GM12875 (cell line): ENCODE results near the gene CARMIL1.

Source experiments
- H3K4me3 ChIP-seq: one replicate; pipeline ENCODE4 v1.5.1; 2011; ENCODE audit warnings: low read depth, low read length, control low read depth
- TF ChIP-seq, protein P1 (sequence below): IDR thresholded peaks from 2 replicates; pipeline ENCODE4 v1.5.1; 2011; ENCODE audit warnings: low read depth, mild to moderate bottlenecking, control low read depth, inconsistent platforms, low read length, moderate library complexity, borderline replicate concordance; ENCODE audit not compliant: insufficient read depth

The CARMIL1 gene

DNA sequence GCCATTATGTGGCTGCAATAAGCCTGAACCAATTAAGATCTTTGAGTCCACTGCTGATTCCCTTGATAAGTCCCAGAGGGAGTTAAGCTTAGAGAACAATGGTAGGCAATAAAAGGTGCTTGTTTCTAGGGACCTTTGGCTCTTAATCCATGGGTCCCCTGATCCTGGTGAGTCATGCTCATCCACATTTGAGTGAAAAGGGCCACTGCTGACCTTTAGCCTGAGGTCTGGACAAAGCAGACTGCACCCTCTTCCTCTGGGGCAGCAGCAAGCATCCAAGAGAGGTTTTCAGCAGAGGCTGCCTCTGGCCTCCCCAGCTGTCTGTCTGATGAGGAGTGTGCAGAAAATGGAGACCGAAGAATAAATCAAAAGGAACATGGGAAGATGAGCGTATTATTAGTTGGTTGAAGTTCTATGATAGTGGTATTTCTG lies 356.7 kb downstream of the CARMIL1 start:
- no peak overlapping the region for H3K4me3 ChIP-seq
- TF ChIP-seq, protein P1, sequence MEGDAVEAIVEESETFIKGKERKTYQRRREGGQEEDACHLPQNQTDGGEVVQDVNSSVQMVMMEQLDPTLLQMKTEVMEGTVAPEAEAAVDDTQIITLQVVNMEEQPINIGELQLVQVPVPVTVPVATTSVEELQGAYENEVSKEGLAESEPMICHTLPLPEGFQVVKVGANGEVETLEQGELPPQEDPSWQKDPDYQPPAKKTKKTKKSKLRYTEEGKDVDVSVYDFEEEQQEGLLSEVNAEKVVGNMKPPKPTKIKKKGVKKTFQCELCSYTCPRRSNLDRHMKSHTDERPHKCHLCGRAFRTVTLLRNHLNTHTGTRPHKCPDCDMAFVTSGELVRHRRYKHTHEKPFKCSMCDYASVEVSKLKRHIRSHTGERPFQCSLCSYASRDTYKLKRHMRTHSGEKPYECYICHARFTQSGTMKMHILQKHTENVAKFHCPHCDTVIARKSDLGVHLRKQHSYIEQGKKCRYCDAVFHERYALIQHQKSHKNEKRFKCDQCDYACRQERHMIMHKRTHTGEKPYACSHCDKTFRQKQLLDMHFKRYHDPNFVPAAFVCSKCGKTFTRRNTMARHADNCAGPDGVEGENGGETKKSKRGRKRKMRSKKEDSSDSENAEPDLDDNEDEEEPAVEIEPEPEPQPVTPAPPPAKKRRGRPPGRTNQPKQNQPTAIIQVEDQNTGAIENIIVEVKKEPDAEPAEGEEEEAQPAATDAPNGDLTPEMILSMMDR, result no peak

DNA sequence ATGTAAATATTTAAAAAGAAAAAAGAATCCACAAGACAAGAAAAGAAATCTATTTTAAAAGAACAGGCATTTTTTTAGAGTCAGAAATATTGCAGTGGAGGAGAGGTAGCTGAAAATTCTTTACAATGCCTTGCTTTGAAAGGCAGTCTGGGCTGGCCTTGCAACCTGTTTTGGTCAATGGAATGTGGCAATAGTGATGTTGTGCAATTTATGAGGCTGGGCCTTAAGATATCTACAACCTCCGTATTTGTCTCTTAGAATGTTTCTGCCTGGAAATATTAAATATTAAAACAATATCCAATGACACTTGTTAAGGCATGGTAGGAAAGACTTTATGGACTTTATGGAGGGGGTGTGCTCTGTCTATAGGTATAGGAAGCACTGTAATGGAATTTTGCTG lies 358.0 kb downstream of the CARMIL1 start:
- H3K4me3 ChIP-seq, result no peak overlapping the region
- TF ChIP-seq, protein P1, result no peak

DNA sequence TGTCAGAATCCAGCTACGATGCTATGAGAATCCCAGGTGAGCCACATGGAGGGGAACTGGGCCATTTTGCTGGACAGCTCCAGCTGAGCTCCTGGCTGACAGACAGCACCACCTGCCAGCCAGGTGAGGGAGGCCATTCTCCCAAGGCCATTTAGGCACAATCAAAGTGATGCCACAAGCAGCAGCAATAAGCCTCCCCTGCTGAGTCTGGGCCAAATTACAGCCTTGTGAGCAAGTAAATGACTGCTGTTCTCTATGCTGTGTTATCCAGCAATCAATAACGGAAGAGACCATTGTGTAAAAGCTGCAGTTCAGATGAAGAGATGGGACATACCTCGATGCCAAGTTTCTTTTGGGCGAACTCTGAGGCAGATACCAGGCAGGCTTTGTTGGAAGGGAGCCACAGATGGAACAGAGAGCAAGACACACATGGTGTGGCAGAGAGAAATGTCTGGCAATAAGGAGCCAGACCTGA lies 358.8 kb downstream of the CARMIL1 start:
- H3K4me3 ChIP-seq, result no peak overlapping the region
- TF ChIP-seq, protein P1, result no peak

DNA sequence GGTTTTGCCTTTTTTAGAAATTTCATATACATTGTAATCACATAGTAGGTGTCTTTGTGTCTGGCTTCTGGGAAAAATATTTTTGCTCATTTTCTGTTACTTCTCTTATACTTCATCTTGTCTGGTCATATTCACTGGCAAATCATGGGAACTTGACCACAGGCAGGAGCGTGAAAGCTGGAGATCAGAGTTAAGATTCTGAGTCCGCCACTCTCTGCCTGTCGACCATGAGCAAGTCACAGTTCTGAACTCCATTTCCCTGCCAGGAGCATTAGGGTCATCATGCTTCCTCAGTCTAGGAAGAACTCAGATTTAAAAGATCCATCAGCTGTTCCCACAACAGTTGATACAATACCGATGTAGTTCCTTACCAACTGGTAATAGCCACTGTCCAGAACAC lies 360.5 kb downstream of the CARMIL1 start:
- no peak overlapping the region for H3K4me3 ChIP-seq
- TF ChIP-seq, protein P1, result no peak

DNA sequence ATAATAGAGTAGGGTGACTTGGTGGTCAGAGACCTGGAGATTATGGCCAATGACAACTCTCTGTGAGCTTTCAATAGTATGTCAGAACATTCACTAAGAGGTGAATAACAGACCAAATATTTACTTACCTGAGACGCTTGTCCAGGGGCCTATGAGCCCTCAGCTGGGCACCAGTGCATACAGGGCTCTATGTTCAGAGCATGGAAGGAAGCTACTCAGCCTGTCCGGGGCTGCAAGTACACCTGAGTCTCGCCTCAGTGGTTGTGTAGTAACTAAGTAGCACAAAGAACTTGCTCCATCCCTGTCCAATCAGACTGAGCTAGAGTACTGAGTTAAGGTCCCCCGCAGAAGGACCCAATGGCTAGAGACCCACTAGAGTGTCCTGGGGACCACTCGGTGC lies 361.3 kb downstream of the CARMIL1 start:
- TF ChIP-seq, protein P1, result no peak
- H3K4me3 ChIP-seq, result no peak overlapping the region

DNA sequence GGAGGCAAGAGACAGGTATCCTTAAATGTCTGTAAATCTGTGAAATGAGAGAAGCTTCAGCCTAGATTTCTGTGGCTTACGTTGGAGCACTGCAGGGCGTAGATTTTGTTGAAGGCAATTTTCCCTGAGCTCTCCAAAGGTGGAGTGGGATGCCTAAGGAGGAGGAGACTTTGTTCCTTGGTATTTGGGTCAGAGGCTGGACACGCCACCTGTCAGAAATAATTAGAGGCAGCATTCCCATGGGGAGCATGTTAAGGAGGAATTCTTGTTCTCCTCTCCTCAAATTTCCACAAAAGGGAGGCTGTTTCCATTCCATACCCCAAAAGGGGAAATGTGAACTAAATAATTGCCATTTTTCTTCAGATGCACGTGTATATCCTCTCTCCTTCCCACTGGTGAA lies 361.7 kb downstream of the CARMIL1 start:
- TF ChIP-seq, protein P1, result no peak
- no peak overlapping the region for H3K4me3 ChIP-seq

DNA sequence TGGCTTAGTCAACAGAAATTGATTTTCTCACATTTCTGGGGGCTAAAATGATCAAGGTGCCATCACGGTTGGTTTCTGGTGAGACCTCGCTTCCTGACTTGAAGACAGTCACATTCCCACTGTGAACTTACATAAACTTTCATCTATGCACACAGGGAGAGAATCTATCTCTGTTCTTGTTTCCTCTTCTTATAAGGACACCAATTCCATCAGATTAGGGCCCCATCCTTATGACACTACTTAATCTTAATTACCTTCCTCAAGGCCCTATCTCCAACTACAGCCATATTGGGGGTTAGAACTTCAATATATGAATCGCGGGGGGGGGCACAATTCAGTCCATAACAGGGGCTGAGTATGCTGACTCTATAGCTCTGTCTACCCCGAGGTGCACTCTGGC lies 362.2 kb downstream of the CARMIL1 start:
- no peak overlapping the region for H3K4me3 ChIP-seq

More for the DNA sequence above, 362.2 kb downstream of the CARMIL1 start:
- TF ChIP-seq, protein P1, result no peak
